NCI-H1694 (cell line): Measurements from ENCODE around the gene NEAT1.

ENCODE experiments used
- DNase-seq: peaks from one replicate; lab custom pipeline; 2025; lab: John Stamatoyannopoulos, UW

Gene NEAT1

GRCh38 chr11:65423516-65424204, 1.1 kb downstream of the NEAT1 start:
- no peak for DNase-seq

GRCh38 chr11:65424205-65425104, 1.9 kb downstream of the NEAT1 start:
- peak; percentile 16 for DNase-seq

- DNase-seq, result peak; percentile 21
These were observed 2.7 kb downstream of the NEAT1 start for GRCh38 chr11:65425105-65425970.

- DNase-seq, result no peak
These were observed 3.6 kb downstream of the NEAT1 start for GRCh38 chr11:65425971-65426838.

GRCh38 chr11:65426839-65427690, 4.5 kb downstream of the NEAT1 start:
- DNase-seq, result no peak

- DNase-seq, result no peak
These were observed 5.3 kb downstream of the NEAT1 start for GRCh38 chr11:65427691-65428577.

DNA sequence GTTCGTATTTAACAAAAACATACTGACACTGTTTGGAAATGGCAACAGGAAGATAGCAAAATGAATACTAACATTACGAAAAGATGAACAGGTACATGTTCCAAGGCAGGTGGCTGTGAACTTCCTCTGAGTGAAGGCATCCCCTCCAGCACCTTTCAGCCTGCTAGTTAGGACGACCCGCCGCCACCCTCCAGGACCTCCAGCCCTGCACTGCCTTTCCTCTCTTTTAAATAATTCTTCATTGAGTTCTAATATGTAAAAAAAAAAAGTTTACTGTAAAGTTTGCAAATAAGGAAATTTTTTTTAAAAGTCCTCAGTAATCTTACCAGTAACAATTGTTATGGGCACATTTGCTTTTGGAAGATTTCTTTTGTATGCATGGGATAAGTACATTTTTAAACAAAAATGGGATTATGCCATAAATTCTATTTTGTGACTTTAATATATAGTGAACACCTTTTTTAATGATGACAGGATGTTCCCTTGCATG, 6.0 kb downstream of the NEAT1 start:
- no peak for DNase-seq

DNA sequence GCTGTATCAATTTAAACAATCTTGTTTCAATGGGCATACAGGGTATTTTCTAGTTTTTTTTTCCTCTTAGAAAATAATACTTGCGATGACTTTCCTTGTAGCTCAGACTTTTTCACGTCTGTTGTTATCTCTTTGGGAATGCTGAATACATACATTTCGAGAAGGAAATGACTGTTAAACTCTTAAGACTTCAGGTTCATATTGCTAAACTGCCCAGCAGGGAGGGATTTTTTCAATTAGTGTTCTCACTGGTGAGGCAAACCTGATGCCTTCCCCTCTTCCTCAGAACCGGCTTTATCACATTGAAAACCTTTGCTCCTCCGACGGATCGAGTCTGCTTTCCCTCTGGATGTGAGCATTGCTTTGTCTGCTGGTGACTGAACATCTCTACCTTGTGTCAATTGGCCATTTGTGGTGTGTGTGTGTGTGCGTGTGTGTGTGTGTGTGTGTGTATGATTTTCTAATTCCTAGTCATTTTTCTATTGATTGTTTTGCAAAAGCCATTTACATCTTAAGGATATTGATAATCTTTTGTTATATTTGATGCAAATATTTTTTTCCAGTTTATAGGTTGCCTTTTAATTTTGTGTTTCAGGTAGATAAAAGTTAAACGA, 6.6 kb downstream of the NEAT1 start:
- no peak for DNase-seq

- no peak for DNase-seq
These were observed 7.3 kb downstream of the NEAT1 start for GRCh38 chr11:65429724-65430405.

DNA sequence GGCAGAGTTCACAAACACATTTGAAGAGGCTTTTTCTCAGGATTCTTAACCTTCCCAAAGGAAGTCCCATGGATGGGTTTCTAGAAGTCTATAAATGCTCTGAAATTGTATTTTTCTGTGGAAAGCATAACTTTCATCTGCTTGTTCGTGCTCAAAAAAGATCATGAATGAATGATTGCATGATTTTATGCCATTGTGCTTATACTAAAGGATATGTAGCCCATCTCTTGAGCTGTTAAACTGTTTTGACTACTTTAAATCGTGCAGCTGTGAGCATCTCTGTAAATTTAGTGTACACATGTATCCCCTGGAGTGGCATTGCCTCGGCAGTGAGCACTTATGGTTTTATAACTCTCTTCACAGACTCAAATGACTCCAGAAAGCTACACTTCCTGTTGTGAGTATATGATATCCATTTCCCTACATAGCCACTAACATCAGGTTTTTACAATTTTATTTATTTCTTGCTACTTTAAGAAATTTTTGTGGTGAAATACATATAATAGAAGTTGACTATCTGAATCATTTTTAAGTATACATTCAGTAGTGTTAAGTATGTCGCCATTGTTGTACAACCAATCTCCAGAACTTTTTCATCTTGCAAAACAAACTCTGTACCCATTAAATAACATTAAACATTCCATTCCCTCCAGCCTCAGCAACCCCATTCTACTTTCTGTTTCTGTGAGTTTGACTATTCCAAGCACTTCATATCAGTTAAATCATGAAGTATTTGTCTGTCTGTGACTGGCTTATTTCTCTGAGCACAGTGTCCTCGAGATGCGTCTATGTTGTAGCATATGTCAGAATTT, 8.0 kb downstream of the NEAT1 start:
- no peak for DNase-seq

GRCh38 chr11:65431451-65432099, 9.0 kb downstream of the NEAT1 start:
- no peak for DNase-seq

DNA sequence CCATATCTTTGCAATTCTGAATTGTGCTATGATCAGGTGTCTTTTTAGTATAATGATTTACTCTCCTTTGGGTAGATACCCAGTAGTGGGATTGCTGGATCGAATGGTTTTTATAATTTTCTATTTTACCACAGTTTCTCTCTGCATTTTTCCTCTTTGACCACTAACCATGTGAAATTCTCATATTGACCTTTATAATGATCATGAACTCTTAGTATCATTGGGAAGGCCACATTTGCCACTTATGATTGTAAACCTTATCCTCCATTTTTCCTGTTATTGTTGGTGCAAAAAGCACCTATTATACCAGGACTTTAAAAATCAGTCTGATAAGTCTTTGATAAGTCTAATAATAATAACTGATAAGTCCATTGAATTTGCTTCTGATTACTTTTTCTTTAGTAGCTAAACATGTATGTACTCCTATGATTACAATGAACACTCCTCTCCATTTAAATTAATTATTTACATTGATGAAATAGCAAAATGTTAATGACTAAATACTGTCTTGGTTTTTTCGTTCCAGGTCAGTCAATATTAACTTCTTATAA, 9.6 kb downstream of the NEAT1 start:
- DNase-seq, result no peak

DNA sequence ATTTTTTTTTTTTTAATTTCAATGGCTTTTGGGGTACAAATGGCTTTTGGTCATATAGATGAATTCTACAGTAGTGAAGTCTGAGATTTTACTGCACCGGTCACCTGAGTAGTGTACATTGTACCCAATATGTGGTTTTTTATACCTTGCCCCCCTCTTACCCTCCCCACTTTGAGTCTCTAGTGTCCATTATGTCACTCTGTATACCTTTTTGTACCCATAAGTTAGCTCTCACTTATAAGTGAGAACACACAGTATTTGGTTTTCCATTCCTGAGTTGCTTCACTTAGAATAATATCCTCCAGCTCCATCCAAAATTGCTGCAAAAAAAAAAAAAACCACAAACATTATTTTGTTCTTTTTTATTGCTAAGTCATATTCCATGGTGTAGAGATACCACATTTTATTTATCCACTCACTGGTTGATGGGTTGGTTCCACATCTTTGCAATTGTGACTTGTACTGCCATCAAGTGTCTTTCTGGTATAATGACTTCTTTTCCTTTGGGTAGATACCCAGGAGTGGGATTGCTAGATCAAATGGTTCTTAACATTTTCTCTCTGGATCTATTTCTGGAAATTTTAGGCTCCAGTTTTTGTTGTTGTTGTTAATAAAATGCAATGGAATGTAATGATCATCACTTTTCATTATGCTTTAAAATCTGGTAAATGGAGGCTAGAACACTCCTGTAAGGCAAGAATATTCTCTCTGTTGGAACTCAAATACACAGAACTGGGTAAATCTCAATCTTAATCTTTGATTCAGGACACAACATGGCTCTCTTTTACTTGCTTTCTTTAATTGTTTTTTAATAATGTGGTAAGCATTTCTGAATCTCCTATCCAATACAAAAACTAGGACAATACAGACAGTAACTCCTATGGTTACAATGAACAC, 10.3 kb downstream of the NEAT1 start:
- peak; percentile 50 for DNase-seq

DNA sequence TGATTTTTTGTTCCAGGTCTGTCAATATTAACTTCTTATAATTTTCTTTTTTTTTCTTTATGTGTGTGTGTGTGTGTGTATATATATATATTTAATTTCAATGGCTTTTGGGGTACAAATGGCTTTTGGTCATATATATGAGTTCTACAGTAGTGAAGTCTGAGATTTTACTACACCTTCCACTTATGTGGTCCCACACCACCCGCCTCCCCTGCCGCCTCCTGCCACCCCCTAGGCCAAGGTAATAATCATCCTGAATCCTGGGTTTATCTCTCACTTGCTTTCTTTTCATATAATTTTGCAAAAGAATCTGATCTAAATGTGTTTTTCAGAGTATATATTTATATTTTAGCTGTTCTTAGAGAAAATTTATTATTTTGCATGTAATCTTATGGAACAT, 11.1 kb downstream of the NEAT1 start:
- no peak for DNase-seq

DNA sequence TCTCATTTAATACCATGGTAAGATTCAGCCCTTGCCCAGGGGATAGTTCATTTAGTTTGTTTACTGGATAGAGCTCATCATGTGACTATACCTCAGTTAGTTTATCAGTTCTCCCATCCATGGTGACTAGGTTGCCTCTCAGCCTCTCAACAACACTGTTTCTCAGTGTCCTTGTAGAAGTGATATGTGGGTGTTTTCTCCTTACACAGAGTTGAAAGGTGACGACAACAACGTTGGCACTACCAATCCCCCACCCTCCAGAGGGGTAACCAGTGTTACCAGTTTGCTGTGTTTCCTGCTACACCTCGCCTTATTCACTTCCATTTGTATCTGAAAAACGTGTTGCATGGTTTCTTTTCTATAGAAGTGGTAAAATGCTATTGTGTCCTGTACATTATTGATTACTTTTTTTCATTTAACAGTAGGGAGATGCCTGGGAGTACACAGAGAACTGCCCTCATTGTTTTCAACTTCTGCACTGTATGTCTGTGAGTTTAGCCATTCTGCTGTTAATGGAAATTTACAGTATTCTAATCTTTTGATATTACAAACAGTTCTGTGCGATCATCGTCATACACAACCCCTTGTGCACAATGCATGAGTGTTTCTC, 11.6 kb downstream of the NEAT1 start:
- no peak for DNase-seq
